Thymus (tissue), 11 donors: ENCODE data around the gene CACHD1. TPM values are rescaled to one million over a fixed set of nuclear protein-coding genes. Genes with fewer than 3 reads are reported as not detected.

Source experiments
- DNase-seq, 9 donors: peaks; one replicate each; pipeline ENCODE4 v3.0.0-alpha.2; 2013; ENCODE audit warnings: low spot score in 9 of 9, low read depth in 6 of 9, missing footprints in 1 of 9
- H3K27ac ChIP-seq, 2 donors: one replicate each; pipeline ENCODE4 v1.5.1; 2013; ENCODE audit warnings: control low read depth in 1 of 2, low read depth in 1 of 2, low read length in 1 of 2, mild to moderate bottlenecking in 1 of 2, moderate library complexity in 1 of 2
- H3K27me3 ChIP-seq, 2 donors: one replicate each; pipeline ENCODE4 v1.5.1; 2013; ENCODE audit warnings: low read length in 1 of 2; ENCODE audit not compliant: control insufficient read depth in 2 of 2, insufficient read depth in 1 of 2
- H3K36me3 ChIP-seq, 2 donors: one replicate each; pipeline ENCODE4 v1.5.1; 2013; ENCODE audit warnings: low read length in 1 of 2, mild to moderate bottlenecking in 1 of 2, moderate library complexity in 1 of 2; ENCODE audit not compliant: control insufficient read depth in 2 of 2, insufficient read depth in 2 of 2
- H3K4me1 ChIP-seq, 2 donors: one replicate each; pipeline ENCODE4 v1.5.1; 2013; ENCODE audit warnings: low read length in 2 of 2; ENCODE audit not compliant: control insufficient read depth in 2 of 2, insufficient read depth in 2 of 2
- H3K4me3 ChIP-seq, 2 donors: one replicate each; pipeline ENCODE4 v1.5.1; 2013; ENCODE audit warnings: low read length in 2 of 2, control low read depth in 1 of 2, mild to moderate bottlenecking in 1 of 2
- H3K9me3 ChIP-seq, 2 donors: one replicate each; pipeline ENCODE4 v1.5.1; 2013; ENCODE audit warnings: low read length in 1 of 2, mild to moderate bottlenecking in 1 of 2; ENCODE audit not compliant: control insufficient read depth in 2 of 2, insufficient read depth in 1 of 2
- WGBS: extraction: QIAGEN DNeasy Blood & Tissue Kit; methylation state at CpG from one replicate; pipeline ENCODE4 v1.1.7; 2013; 5-methylcytosine and 5-hydroxymethylcytosine counted together
- polyA plus RNA-seq: library from polyadenylated mRNA; stranded (reverse); fragments of 200-250 nt; gene quantifications from one replicate; pipeline ENCODE4 v1.2.3, GENCODE V29; 2013
- total RNA-seq: library from RNA; stranded (reverse); fragments of 120-200 nt; gene quantifications from one replicate; pipeline ENCODE4 v1.2.4, GENCODE V29; 2013
- donor health status: healthy.

CACHD1 gene
- total and polyA plus RNA-seq, 2 donors: 4.6 to 12.9 TPM

- H3K27me3 ChIP-seq: no peaks in the 10 kb centered on the region
- WGBS: over 99% methylated on average over 2 of the region's 2 CpGs
- H3K27ac ChIP-seq: no peak overlapping the region
- no peaks in the 10 kb centered on the region for H3K36me3 ChIP-seq
- DNase-seq: no peak
- H3K4me1 ChIP-seq: no peaks in the 10 kb centered on the region
- no peaks in the 10 kb centered on the region for H3K9me3 ChIP-seq
- no peak overlapping the region for H3K4me3 ChIP-seq
Measured at GRCh38 chr1:64653466-64653865, 183.5 kb downstream of the CACHD1 start.

- no peaks in the 10 kb centered on the region for H3K9me3 ChIP-seq
- H3K27ac ChIP-seq: no peak overlapping the region
- H3K4me3 ChIP-seq: no peak overlapping the region
- no peak for DNase-seq
- H3K36me3 ChIP-seq: no peaks in the 10 kb centered on the region
- no peaks in the 10 kb centered on the region for H3K4me1 ChIP-seq
- WGBS: 96% methylated on average over 5 of the region's 5 CpGs
- no peaks in the 10 kb centered on the region for H3K27me3 ChIP-seq
Measured at GRCh38 chr1:64654519-64655341, 184.8 kb downstream of the CACHD1 start.

GRCh38 chr1:64655861-64656260 is 185.9 kb downstream of the CACHD1 start:
- Histone ChIP-seq H3K27me3 (no peaks in the 10 kb centered on the region), H3K36me3 (no peaks in the 10 kb centered on the region), H3K4me1 (no peaks in the 10 kb centered on the region), H3K27ac (no peak overlapping the region), H3K4me3 (no peak overlapping the region), H3K9me3 (no peaks in the 10 kb centered on the region)
- DNase-seq: no peak
- WGBS: 97% methylated on average over 2 of the region's 2 CpGs

GRCh38 chr1:64659478-64660138 is 189.7 kb downstream of the CACHD1 start:
- DNase-seq: no peak
- Histone ChIP-seq H3K4me3 (no peak overlapping the region), H3K27me3 (no peaks in the 10 kb centered on the region), H3K4me1 (no peaks in the 10 kb centered on the region), H3K36me3 (no peaks in the 10 kb centered on the region), H3K27ac (no peak overlapping the region), H3K9me3 (no peaks in the 10 kb centered on the region)
- 89% methylated on average over 6 of the region's 6 CpGs for WGBS

GRCh38 chr1:64663668-64664067 is 193.7 kb downstream of the CACHD1 start:
- peak in 2 of 9 donors; percentile 8 to 13 for DNase-seq
- Histone ChIP-seq H3K9me3 (no peaks in the 10 kb centered on the region), H3K4me1 (no peaks in the 10 kb centered on the region), H3K27ac (no peak overlapping the region), H3K4me3 (no peak overlapping the region), H3K27me3 (no peaks in the 10 kb centered on the region), H3K36me3 (no peaks in the 10 kb centered on the region)
- 97% methylated on average over 7 of the region's 7 CpGs for WGBS

GRCh38 chr1:64664299-64664698 is 194.4 kb downstream of the CACHD1 start:
- Histone ChIP-seq H3K27ac (no peak overlapping the region), H3K4me3 (no peak overlapping the region), H3K4me1 (no peaks in the 10 kb centered on the region), H3K27me3 (no peaks in the 10 kb centered on the region), H3K9me3 (no peaks in the 10 kb centered on the region), H3K36me3 (no peaks in the 10 kb centered on the region)
- 95% methylated on average over 6 of the region's 6 CpGs for WGBS
- no peak for DNase-seq

GRCh38 chr1:64669098-64669675 is 199.3 kb downstream of the CACHD1 start:
- Histone ChIP-seq H3K27ac (no peak overlapping the region), H3K27me3 (no peaks in the 10 kb centered on the region), H3K4me1 (no peaks in the 10 kb centered on the region), H3K4me3 (no peak overlapping the region), H3K9me3 (no peaks in the 10 kb centered on the region), H3K36me3 (no peaks in the 10 kb centered on the region)
- 93% methylated on average over 3 of the region's 3 CpGs for WGBS
- DNase-seq: no peak

GRCh38 chr1:64675718-64676345 is 205.9 kb downstream of the CACHD1 start:
- peak in 1 of 9 donors; percentile 35 for DNase-seq
- Histone ChIP-seq H3K27ac (no peak overlapping the region), H3K4me3 (no peak overlapping the region), H3K4me1 (no peaks in the 10 kb centered on the region), H3K9me3 (no peaks in the 10 kb centered on the region), H3K27me3 (no peaks in the 10 kb centered on the region), H3K36me3 (no peaks in the 10 kb centered on the region)
- 76% methylated on average over 4 of the region's 4 CpGs for WGBS

GRCh38 chr1:64676386-64676785 is 206.5 kb downstream of the CACHD1 start:
- Histone ChIP-seq H3K9me3 (no peaks in the 10 kb centered on the region), H3K4me1 (no peaks in the 10 kb centered on the region), H3K27me3 (no peaks in the 10 kb centered on the region), H3K36me3 (no peaks in the 10 kb centered on the region), H3K27ac (no peak overlapping the region), H3K4me3 (no peak overlapping the region)
- DNase-seq: no peak
- 96% methylated on average over 4 of the region's 4 CpGs for WGBS
